Transverse colon (tissue), 4 donors: ENCODE results near the gene MME. TPM values are rescaled to one million over a fixed set of nuclear protein-coding genes. Genes with fewer than 3 reads are reported as not detected.
"Not testable (repeated sequence)": the region's sequence is repeated elsewhere in the genome, so short reads cannot be mapped to it uniquely, and the experiment has no call there.

Experiments used
- DNase-seq: peaks from one replicate; pipeline ENCODE4 v3.0.0-alpha.2; 2019
- H3K27ac ChIP-seq, 4 donors: fragments of 200-600 bp; sonication (generic); 2 replicates each; pipeline ENCODE4 v1.5.1; 2016 to 2018; ENCODE audit warnings: inconsistent platforms in 4 of 4
- H3K27me3 ChIP-seq: fragments of 200-600 bp; sonication (generic); 2 replicates; pipeline ENCODE4 v1.5.1; 2017; ENCODE audit warnings: inconsistent platforms
- H3K36me3 ChIP-seq, 4 donors: fragments of 200-600 bp; sonication (generic); 2 replicates each; pipeline ENCODE4 v1.5.1; 2017 to 2019; ENCODE audit warnings: inconsistent platforms in 4 of 4
- H3K4me1 ChIP-seq, 4 donors: fragments of 200-600 bp; sonication (generic); 2 replicates each; pipeline ENCODE4 v1.5.1; 2017 to 2020; ENCODE audit warnings: inconsistent platforms in 4 of 4
- H3K4me3 ChIP-seq, 4 donors: fragments of 200-600 bp; sonication (generic); 1 replicate in 1 of 4; 2 replicates in 3 of 4; pipeline versions ENCODE4 v1.5.1 to v1.6.1; 2017 to 2019; ENCODE audit warnings: inconsistent platforms in 4 of 4
- H3K9me3 ChIP-seq, 2 donors: fragments of 200-600 bp; sonication (generic); 2 replicates each; pipeline ENCODE4 v1.5.1; 2017 to 2019; ENCODE audit warnings: inconsistent platforms in 2 of 2
- CTCF ChIP-seq, 5 experiments: fragments of 200-600 bp in 3 of 5; fragments of 450-650 bp in 2 of 5; sonication (generic) in 3 of 5; IDR thresholded peaks; 1 replicate in 2 of 5; 2 replicates in 3 of 5; pipeline ENCODE4 v1.5.1; 2016 to 2017; ENCODE audit warnings: antibody characterized with exemption in 5 of 5, inconsistent platforms in 3 of 5, mild to moderate bottlenecking in 2 of 5, moderate library complexity in 1 of 5
- EP300 ChIP-seq: sonication (generic); formaldehyde crosslinking; IDR thresholded peaks from one replicate; pipeline ENCODE4 v1.6.1; 2017; ENCODE audit warnings: antibody characterized with exemption, low read depth
- POLR2A ChIP-seq: fragments of 450-650 bp; IDR thresholded peaks from one replicate; pipeline ENCODE4 v1.6.1; 2016; ENCODE audit warnings: antibody characterized with exemption, mild to moderate bottlenecking, moderate library complexity
- POLR2AphosphoS5 ChIP-seq, 3 donors: sonication (generic); formaldehyde crosslinking; IDR thresholded peaks; one replicate each; pipeline ENCODE4 v1.6.1; 2016; ENCODE audit warnings: antibody characterized with exemption in 3 of 3
- WGBS, 2 donors: methylation state at CpG; one replicate each; pipeline ENCODE4 v1.1.5; 2018; ENCODE audit warnings: low coverage in 1 of 2; 5-methylcytosine and 5-hydroxymethylcytosine counted together
- in situ Hi-C, 4 donors: fragments of 200-750 bp; cut with MboI; loops; one replicate each; pipeline versions ENCODE4 v1.15.0 to v1.15.1; 2017; ENCODE audit warnings: low sequenced_read_pairs in 3 of 4, low pct_ligation_motif_present in 1 of 4, low pct_unique_long_range_greater_than_20kb in 1 of 4
- intact Hi-C: fragments of 100-400 bp; cut with DNase I; formaldehyde crosslinking; loops from one replicate; pipeline ENCODE4 v1.15.1; 2023; ENCODE audit warnings: low total_unique reads
- total RNA-seq, 4 donors: library from RNA; depleted of rRNA; stranded (reverse); fragments of >200 nt; gene quantifications; one replicate each; pipeline ENCODE4 v1.1.0, GENCODE V29; 2016

The MME gene
- total RNA-seq, 4 donors from 2014 or later, result 0.82 to 1.1 (median 0.95) TPM; not detected in 1

- Histone ChIP-seq H3K4me3 (no peak overlapping the region), H3K9me3 (no peaks in the 10 kb centered on the region), H3K36me3 (no peaks in the 10 kb centered on the region), H3K27ac (no peak overlapping the region), H3K4me1 (no peaks in the 10 kb centered on the region), H3K27me3 (no peaks in the 10 kb centered on the region)
- intact Hi-C loops, result no loop called here
- no peak for DNase-seq
- in situ Hi-C loops, result no loop called here
- TF ChIP-seq POLR2A, result no peak
- TF ChIP-seq POLR2AphosphoS5 (IDR thresholded peaks at IDR 0.05), result no peak
- TF ChIP-seq CTCF (IDR thresholded peaks at IDR 0.05), result no peak
- TF ChIP-seq EP300, result no peak
Measured at GRCh38 chr3:155130001-155130400, 49.9 kb downstream of the MME start.

- in situ Hi-C loops (no loop called here), intact Hi-C loops (no loop called here)
- H3K4me1 ChIP-seq, result no peaks in the 10 kb centered on the region
- WGBS, 2 donors, result 80 to 88% methylated on average over 4 of the region's 4 CpGs
- no peaks in the 10 kb centered on the region for H3K9me3 ChIP-seq
- H3K27ac ChIP-seq, result no peak overlapping the region
- H3K27me3 ChIP-seq, result no peaks in the 10 kb centered on the region
- no peak for TF ChIP-seq POLR2A
- no peak for TF ChIP-seq POLR2AphosphoS5 (IDR thresholded peaks at IDR 0.05)
- TF ChIP-seq EP300, result no peak
- no peak for TF ChIP-seq CTCF (IDR thresholded peaks at IDR 0.05)
- no peaks in the 10 kb centered on the region for H3K36me3 ChIP-seq
- DNase-seq, result no peak
- no peak overlapping the region for H3K4me3 ChIP-seq
Measured at GRCh38 chr3:155131104-155131503, 51.0 kb downstream of the MME start.

GRCh38 chr3:155134311-155134710 lies 54.2 kb downstream of the MME start:
- H3K4me3 ChIP-seq, DNase-seq, H3K27me3 ChIP-seq, H3K4me1 ChIP-seq, H3K27ac ChIP-seq, H3K36me3 ChIP-seq, H3K9me3 ChIP-seq, intact Hi-C loops, in situ Hi-C loops: not testable (repeated sequence)
- WGBS, 2 donors, result 36 to 56% methylated on average over 1 of the region's 1 CpG

- Histone ChIP-seq H3K9me3 (no peaks in the 10 kb centered on the region), H3K27me3 (no peaks in the 10 kb centered on the region), H3K36me3 (no peaks in the 10 kb centered on the region), H3K4me3 (no peak overlapping the region), H3K27ac (no peak overlapping the region), H3K4me1 (no peaks in the 10 kb centered on the region)
- no peak for TF ChIP-seq EP300
- no peak for TF ChIP-seq POLR2A
- no peak for DNase-seq
- intact Hi-C loops, result loop anchor here (1.0 kb wide), 1 partner anchor 148 kb away; no protein-coding TSS in a partner anchor
- in situ Hi-C loops, result no loop called here
Measured at GRCh38 chr3:155135003-155135402, 54.9 kb downstream of the MME start.

DNA sequence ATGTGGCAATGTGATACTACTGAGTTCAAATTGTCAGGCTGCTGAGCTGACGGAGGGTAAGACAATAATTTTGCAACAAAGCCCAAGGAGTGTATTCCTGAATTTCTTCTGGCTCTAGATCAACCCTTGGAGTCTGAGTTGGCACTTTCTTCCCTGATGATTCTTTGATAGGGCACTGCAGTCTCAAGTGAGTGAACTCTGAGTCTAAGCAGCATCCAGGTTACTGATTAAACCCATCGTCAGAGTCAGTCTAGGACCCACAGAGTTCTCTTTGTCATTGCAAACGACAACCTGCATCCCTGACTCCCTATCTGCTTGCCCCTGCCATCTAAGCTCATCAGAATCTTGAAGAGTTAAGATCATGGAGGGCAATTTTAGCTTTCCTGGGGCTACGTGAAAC lies 58.6 kb downstream of the MME start:
- H3K4me1 ChIP-seq, result no peaks in the 10 kb centered on the region
- in situ Hi-C loops (no loop called here), intact Hi-C loops (no loop called here)
- H3K36me3 ChIP-seq, result no peaks in the 10 kb centered on the region
- no peaks in the 10 kb centered on the region for H3K27me3 ChIP-seq
- no peak overlapping the region for H3K4me3 ChIP-seq
- no peaks in the 10 kb centered on the region for H3K9me3 ChIP-seq
- 77 to 88% methylated on average over 1 to 4 of the region's 4 CpGs for whole genome bisulfite sequencing, 2 donors
- TF ChIP-seq POLR2AphosphoS5 (IDR thresholded peaks at IDR 0.05) (no peak), POLR2A (no peak), CTCF (IDR thresholded peaks at IDR 0.05) (no peak), EP300 (no peak)
- DNase-seq, result no peak
- no peak overlapping the region for H3K27ac ChIP-seq
